ENCODE data around the gene FGFR2. TPM values are rescaled to one million over a fixed set of nuclear protein-coding genes. Genes with fewer than 3 reads are reported as not detected.

The FGFR2 gene
- total and polyA plus RNA-seq, 11 donors: 0.13 to 4.1 (median 0.35) TPM; not detected in 1

GRCh38 chr10:121568275-121568674 is 30.0 kb downstream of the FGFR2 start:
- no peak for DNase-seq
- no peak overlapping the region for H3K4me3 ChIP-seq
- no peaks in the 10 kb centered on the region for H3K9me3 ChIP-seq
- intact Hi-C loops (cut with DNase I): no loop called here
- 67 to 80% (median 70%) methylated on average over 2 of the region's 2 CpGs for WGBS, 4 donors
- TF ChIP-seq, protein P1, sequence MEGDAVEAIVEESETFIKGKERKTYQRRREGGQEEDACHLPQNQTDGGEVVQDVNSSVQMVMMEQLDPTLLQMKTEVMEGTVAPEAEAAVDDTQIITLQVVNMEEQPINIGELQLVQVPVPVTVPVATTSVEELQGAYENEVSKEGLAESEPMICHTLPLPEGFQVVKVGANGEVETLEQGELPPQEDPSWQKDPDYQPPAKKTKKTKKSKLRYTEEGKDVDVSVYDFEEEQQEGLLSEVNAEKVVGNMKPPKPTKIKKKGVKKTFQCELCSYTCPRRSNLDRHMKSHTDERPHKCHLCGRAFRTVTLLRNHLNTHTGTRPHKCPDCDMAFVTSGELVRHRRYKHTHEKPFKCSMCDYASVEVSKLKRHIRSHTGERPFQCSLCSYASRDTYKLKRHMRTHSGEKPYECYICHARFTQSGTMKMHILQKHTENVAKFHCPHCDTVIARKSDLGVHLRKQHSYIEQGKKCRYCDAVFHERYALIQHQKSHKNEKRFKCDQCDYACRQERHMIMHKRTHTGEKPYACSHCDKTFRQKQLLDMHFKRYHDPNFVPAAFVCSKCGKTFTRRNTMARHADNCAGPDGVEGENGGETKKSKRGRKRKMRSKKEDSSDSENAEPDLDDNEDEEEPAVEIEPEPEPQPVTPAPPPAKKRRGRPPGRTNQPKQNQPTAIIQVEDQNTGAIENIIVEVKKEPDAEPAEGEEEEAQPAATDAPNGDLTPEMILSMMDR (IDR thresholded peaks at IDR 0.05): no peak
- TF ChIP-seq POLR2A (IDR thresholded peaks at IDR 0.05): no peak
- no peak overlapping the region for H3K27ac ChIP-seq
- no peaks in the 10 kb centered on the region for H3K4me1 ChIP-seq
- peaks cover 0 to 12% (median 0%) of the 10 kb centered on the region in 9 donors for H3K27me3 ChIP-seq
- H3K36me3 ChIP-seq: no peaks in the 10 kb centered on the region
- ATAC-seq: no peak

GRCh38 chr10:121567569-121567968 is 30.7 kb downstream of the FGFR2 start:
- Histone ChIP-seq H3K4me1 (no peaks in the 10 kb centered on the region), H3K9me3 (no peaks in the 10 kb centered on the region), H3K27me3 (peaks cover 0 to 9% (median 0%) of the 10 kb centered on the region in 9 donors), H3K27ac (no peak overlapping the region), H3K4me3 (no peak overlapping the region), H3K36me3 (no peaks in the 10 kb centered on the region)
- no peak for TF ChIP-seq POLR2A (IDR thresholded peaks at IDR 0.05)
- TF ChIP-seq, protein P1 (IDR thresholded peaks at IDR 0.05): no peak
- WGBS, 4 donors: 89 to 92% (median 91%) methylated on average over 8 of the region's 8 CpGs
- ATAC-seq (no peak), DNase-seq (no peak)
- intact Hi-C loops (cut with DNase I): no loop called here

- no peaks in the 10 kb centered on the region for H3K4me1 ChIP-seq
- ATAC-seq (no peak), DNase-seq (no peak)
Observed at GRCh38 chr10:121566755-121567154, 31.5 kb downstream of the FGFR2 start.

DNA sequence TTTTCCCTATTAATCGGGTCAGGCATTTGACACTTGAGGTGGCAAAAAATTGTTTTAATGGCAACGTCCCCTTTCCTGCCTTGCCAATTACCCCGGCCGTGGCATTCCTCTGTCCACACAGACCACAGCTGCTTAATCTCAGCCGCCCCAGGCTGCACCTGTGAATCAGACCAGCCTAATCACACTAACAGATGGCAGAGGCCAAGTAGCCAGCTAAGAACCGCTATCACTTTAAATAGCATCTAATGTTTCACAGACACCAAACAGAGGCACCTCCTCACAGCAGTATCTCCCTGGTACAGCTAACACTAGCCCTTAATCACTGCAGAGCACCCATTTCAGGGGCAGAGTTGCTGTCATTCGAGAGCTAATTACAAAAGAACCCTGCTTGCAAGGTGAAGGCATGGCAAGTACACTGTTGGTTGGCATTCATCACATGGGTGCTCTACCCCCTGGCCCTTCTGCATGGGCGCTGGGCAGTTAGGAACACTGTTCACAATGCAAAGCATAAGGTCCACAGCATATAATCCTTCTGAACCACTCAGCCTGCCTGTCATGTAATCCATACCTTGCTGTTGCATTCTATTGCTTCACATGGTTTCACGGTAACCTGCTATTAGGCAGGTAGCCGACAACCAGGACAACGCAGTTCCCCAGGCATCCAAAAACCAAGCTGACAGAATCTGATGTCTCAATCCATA is 38.8 kb downstream of the FGFR2 start:
- ATAC-seq (no peak), DNase-seq (no peak)
- Histone ChIP-seq H3K9me3 (no peaks in the 10 kb centered on the region), H3K27me3 (peaks cover 0 to 6% (median 0%) of the 10 kb centered on the region in 9 donors), H3K4me3 (no peak overlapping the region), H3K27ac (no peak overlapping the region), H3K36me3 (no peaks in the 10 kb centered on the region), H3K4me1 (no peaks in the 10 kb centered on the region)
- 57 to 62% (median 60%) methylated on average over 11 of the region's 11 CpGs for WGBS, 4 donors
- TF ChIP-seq, protein P1 (IDR thresholded peaks at IDR 0.05): no peak
- intact Hi-C loops (cut with DNase I): no loop called here

More at GRCh38 chr10:121566755-121567154, 31.5 kb downstream of the FGFR2 start:
- H3K4me3 ChIP-seq: no peak overlapping the region
- 71 to 83% (median 74%) methylated on average over 6 of the region's 6 CpGs for WGBS, 4 donors
- TF ChIP-seq, protein P1 (IDR thresholded peaks at IDR 0.05): no peak
- TF ChIP-seq POLR2A (IDR thresholded peaks at IDR 0.05): no peak
- H3K9me3 ChIP-seq: no peaks in the 10 kb centered on the region
- no peaks in the 10 kb centered on the region for H3K36me3 ChIP-seq
- H3K27ac ChIP-seq: no peak overlapping the region
- H3K27me3 ChIP-seq: peaks cover 0 to 3% (median 0%) of the 10 kb centered on the region in 9 donors
- intact Hi-C loops (cut with DNase I): no loop called here

All from heart left ventricle (tissue), 16 donors.